ENCODE measurements around the gene DNPEP. TPM values are rescaled to one million over a fixed set of nuclear protein-coding genes. Genes with fewer than 3 reads are reported as not detected.
A peak's percentile ranks its signal among the peaks of the same experiment; 100 is the strongest.

The DNPEP gene
- total and polyA plus RNA-seq, 2 of the 4 experiments (the other 2 are of a cell fraction), result 74.2 to 89.4 TPM

GRCh38 chr2:219388907-219389156 is 1.1 kb upstream of the DNPEP start:
- no TSS peak for BruUV-seq (replicated peaks)
- Histone ChIP-seq H2BK120ac (ENCODE audit: low read depth, low read length) (peak overlapping the region; percentile 44), H3K4me3 (ENCODE audit: insufficient read depth, low read depth, low read length) (peak overlapping the region; percentile 25; the same call in 1 of the 2 replicates), H3K9ac (ENCODE audit: low read depth, low read length) (peak overlapping the region; percentile 75), H4K20me1 (ENCODE audit: insufficient read depth, low read length) (no peaks in the 10 kb centered on the region), H3K56ac (ENCODE audit: extremely low read depth, insufficient read depth, low read length) (peak overlapping the region; percentile 32; the same call in 1 of the 2 replicates), H2BK20ac (ENCODE audit: low read depth, low read length) (no peak overlapping the region; the same call in 1 of the 2 replicates), H3K9me3 (ENCODE audit: control insufficient read depth, insufficient read depth, low read length) (no peaks in the 10 kb centered on the region), H3K79me1 (ENCODE audit: low read depth in 1 of 2, low read length in 2 of 2) (peaks cover 15 to 22% of the 10 kb centered on the region in 2 experiments), H2AK5ac (ENCODE audit: low read depth, low read length) (no peak overlapping the region), H2BK5ac (ENCODE audit: low read depth, low read length, poor library complexity, severe bottlenecking) (peak overlapping the region; percentile 7), H2AFZ (replicated peaks; ENCODE audit: low read length, poor library complexity) (peak overlapping the region; percentile 91), H3K14ac (replicated peaks; ENCODE audit: low read depth, low read length) (peak overlapping the region; percentile 79), H3K27ac (ENCODE audit: insufficient read depth, low read length) (peak overlapping the region; percentile 13; the same call in 1 of the 2 replicates), H3K4ac (ENCODE audit: low read depth, low read length) (peak overlapping the region; percentile 82), H3K27me3 (ENCODE audit: control insufficient read depth, insufficient read depth, low read length) (peaks cover 2% of the 10 kb centered on the region; the same call in 1 of the 2 replicates), H3K36me3 (ENCODE audit: control insufficient read depth, insufficient read depth, low read length) (peaks cover 21% of the 10 kb centered on the region), H2BK15ac (ENCODE audit: low read depth, low read length) (no peak overlapping the region; the same call in 2 of the 3 replicates), H4K5ac (ENCODE audit: low read depth, low read length) (peak overlapping the region; percentile 84), H4K91ac (ENCODE audit: insufficient read depth, low read depth, low read length) (peak overlapping the region; percentile 36; the same call in 1 of the 2 replicates), H3K23ac (ENCODE audit: low read depth, low read length) (peak overlapping the region; percentile 18), H3K4me1 (ENCODE audit: control insufficient read depth, insufficient read depth, low read length) (peaks cover 23% of the 10 kb centered on the region), H2AK9ac (replicated peaks; ENCODE audit: low read depth, low read length, poor library complexity) (peak overlapping the region; percentile 89), H3K9me1 (ENCODE audit: insufficient read depth, low read length) (peaks cover 14% of the 10 kb centered on the region), H3K18ac (ENCODE audit: low read depth, low read length) (peak overlapping the region; percentile 19; the same call in 1 of the 2 replicates), H4K8ac (ENCODE audit: low read depth in 2 of 2, low read length in 2 of 2) (peak overlapping the region; percentile 64 to 91; a peak in 3 of 4 replicates), H3K4me2 (ENCODE audit: low read depth, low read length) (peak overlapping the region; percentile 73)
- POLR2A ChIA-PET (ENCODE audit: unreplicated experiment), result no interaction called here
- TF ChIP-seq ELK1 (IDR thresholded peaks at IDR 0.05; ENCODE audit: borderline replicate concordance, low read depth, low read length), result no peak
- TF ChIP-seq FOS (IDR thresholded peaks at IDR 0.05; ENCODE audit: low read depth, low read length), result no peak
- TF ChIP-seq CEBPB (IDR thresholded peaks at IDR 0.05; ENCODE audit: low read depth, low read length), result no peak
- no peak for TF ChIP-seq MAFK (IDR thresholded peaks at IDR 0.05; ENCODE audit: low read depth, low read length)
- no peak for TF ChIP-seq NFE2L2 (IDR thresholded peaks at IDR 0.05; ENCODE audit: low read depth, low read length)
- TF ChIP-seq BHLHE40 (IDR thresholded peaks at IDR 0.05; ENCODE audit: low read depth, low read length), result no peak
- TF ChIP-seq MAZ (IDR thresholded peaks at IDR 0.05; ENCODE audit: borderline replicate concordance, low read depth, low read length), result no peak
- TF ChIP-seq USF2 (IDR thresholded peaks at IDR 0.05; ENCODE audit: low read depth, low read length), result no peak
- dilution Hi-C loops (cut with HindIII; ENCODE audit: low sequenced_read_pairs, unreplicated experiment), result no loop called here
- in situ Hi-C loops (cut with MboI; ENCODE audit: low sequenced_read_pairs), result no loop called here
- CTCF ChIA-PET, result interaction anchor here (0.5 to 1.0 kb wide), 5 partner anchors 9 to 171 kb away, joined by 3 to 5 read pairs (median 3); no protein-coding TSS in a partner anchor
- DNase-seq, result no peak
- no CpG with 5 or more reads among the region's 6 CpGs for WGBS, 2 experiments (ENCODE audit: extremely low coverage in 2 of 2, insufficient read length in 1 of 2)
- intact Hi-C loops (cut with micrococcal nuclease), result loop anchor here (5.0 kb wide), 1 partner anchor 212 kb away; the partner anchor contains the start of genes CNPPD1 and RETREG2
- ATAC-seq (ENCODE audit: low read depth), result no peak

Measured in IMR-90 (cell line).